Measurements from ENCODE around the gene GMPPA. TPM values are rescaled to one million over a fixed set of nuclear protein-coding genes. Genes with fewer than 3 reads are reported as not detected.

GMPPA gene
- total and polyA plus RNA-seq, 4 donors, result 20.2 to 59.4 (median 43.4) TPM

DNA sequence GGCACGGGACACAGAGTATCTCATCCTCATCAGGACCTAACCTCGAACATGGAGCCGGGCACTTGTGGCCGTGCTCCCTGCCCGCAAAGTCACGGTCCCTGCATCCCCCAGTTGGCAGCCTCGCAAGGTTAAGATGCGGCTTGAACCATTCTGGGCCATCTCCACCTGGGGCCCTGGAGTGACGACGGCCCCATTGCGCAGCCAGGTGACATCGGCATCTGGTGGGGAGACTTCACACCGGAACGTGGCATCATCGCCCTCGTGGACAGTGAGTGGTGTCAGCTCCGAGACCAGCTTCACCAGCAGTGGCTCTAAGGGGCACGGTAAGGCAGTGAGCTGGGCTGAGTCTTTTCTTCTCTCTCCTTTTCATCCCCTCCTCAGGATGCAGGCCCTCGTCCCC lies 57.7 kb downstream of the GMPPA start:
- no peak for DNase-seq (ENCODE audit: low spot score)
- peaks cover 5 to 15% (median 12%) of the 10 kb centered on the region in 4 donors for H3K4me1 ChIP-seq (ENCODE audit: control insufficient read depth in 4 of 4, insufficient read depth in 4 of 4, low read length in 3 of 4)
- peaks cover 0 to 7% (median 0%) of the 10 kb centered on the region in 4 donors for H3K27me3 ChIP-seq (ENCODE audit: control insufficient read depth in 4 of 4, insufficient read depth in 4 of 4, low read length in 3 of 4)

More for the DNA sequence above, 57.7 kb downstream of the GMPPA start:
- no peaks in the 10 kb centered on the region for H3K36me3 ChIP-seq (ENCODE audit: control insufficient read depth in 4 of 4, insufficient read depth in 3 of 4, low read depth in 1 of 4, low read length in 3 of 4)
- H3K27ac ChIP-seq (ENCODE audit: low read depth in 1 of 2, low read length in 2 of 2), result no peak overlapping the region
- no peak for TF ChIP-seq FOXA2 (IDR thresholded peaks at IDR 0.05)
- TF ChIP-seq GABPA (IDR thresholded peaks at IDR 0.05 in 1 of 2, conservative IDR thresholded peaks at IDR 0.05 in 1 of 2), result no peak
- TF ChIP-seq MAX (IDR thresholded peaks at IDR 0.05), result no peak
- no peak for TF ChIP-seq HNF4G (IDR thresholded peaks at IDR 0.05)
- no peak for TF ChIP-seq RAD21 (IDR thresholded peaks at IDR 0.05)
- TF ChIP-seq, protein P1, sequence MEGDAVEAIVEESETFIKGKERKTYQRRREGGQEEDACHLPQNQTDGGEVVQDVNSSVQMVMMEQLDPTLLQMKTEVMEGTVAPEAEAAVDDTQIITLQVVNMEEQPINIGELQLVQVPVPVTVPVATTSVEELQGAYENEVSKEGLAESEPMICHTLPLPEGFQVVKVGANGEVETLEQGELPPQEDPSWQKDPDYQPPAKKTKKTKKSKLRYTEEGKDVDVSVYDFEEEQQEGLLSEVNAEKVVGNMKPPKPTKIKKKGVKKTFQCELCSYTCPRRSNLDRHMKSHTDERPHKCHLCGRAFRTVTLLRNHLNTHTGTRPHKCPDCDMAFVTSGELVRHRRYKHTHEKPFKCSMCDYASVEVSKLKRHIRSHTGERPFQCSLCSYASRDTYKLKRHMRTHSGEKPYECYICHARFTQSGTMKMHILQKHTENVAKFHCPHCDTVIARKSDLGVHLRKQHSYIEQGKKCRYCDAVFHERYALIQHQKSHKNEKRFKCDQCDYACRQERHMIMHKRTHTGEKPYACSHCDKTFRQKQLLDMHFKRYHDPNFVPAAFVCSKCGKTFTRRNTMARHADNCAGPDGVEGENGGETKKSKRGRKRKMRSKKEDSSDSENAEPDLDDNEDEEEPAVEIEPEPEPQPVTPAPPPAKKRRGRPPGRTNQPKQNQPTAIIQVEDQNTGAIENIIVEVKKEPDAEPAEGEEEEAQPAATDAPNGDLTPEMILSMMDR (IDR thresholded peaks at IDR 0.05; ENCODE audit: low read depth, low read length, missing input control), result no peak
- TF ChIP-seq RXRA (IDR thresholded peaks at IDR 0.05), result no peak
- no peaks in the 10 kb centered on the region for H3K9me3 ChIP-seq (ENCODE audit: control insufficient read depth in 4 of 4, low read length in 3 of 4)
- no peak overlapping the region for H3K9ac ChIP-seq (ENCODE audit: low read depth in 1 of 2, low read length in 2 of 2)
- 95% methylated on average over 19 of the region's 19 CpGs for WGBS
- no peak overlapping the region for H3K4me3 ChIP-seq (ENCODE audit: low read depth in 1 of 3, low read length in 3 of 3)

Small RNA genes lying within 50 kb of the gene (small RNA-seq; reads per million reads assigned to genes)
- gene MIR3132, result not detected

Other genes starting within 250 kb of the GMPPA start
- under 1 TPM in 1 of 2 donors, not detected in 1; 0.08 TPM for gene TUBA4B, start 245.6 kb upstream of the GMPPA start, total RNA-seq
- gene TUBA4B, start 245.6 kb upstream of the GMPPA start, polyA plus RNA-seq, result under 1 TPM; 0.19 to 0.20 TPM
- gene TUBA4A, start 245.0 kb upstream of the GMPPA start, total RNA-seq, result 10 to 100 TPM; 16.2 to 25.5 TPM
- 10 to 100 TPM; 37.6 to 63.1 TPM for gene TUBA4A, start 245.0 kb upstream of the GMPPA start, polyA plus RNA-seq
- gene DNAJB2, start 219.5 kb upstream of the GMPPA start, total RNA-seq, result 10 to 100 TPM; 22.0 to 71.8 TPM
- 10 to 100 TPM in 1 of 2 donors, 1 to 10 TPM in 1; 7.4 to 32.0 TPM for gene DNAJB2, start 219.5 kb upstream of the GMPPA start, polyA plus RNA-seq
- 1 to 10 TPM in 1 of 2 donors, not detected in 1; 2.2 TPM for gene PTPRN, start 189.5 kb upstream of the GMPPA start, total RNA-seq
- not detected for gene PTPRN, start 189.5 kb upstream of the GMPPA start, polyA plus RNA-seq
- not detected for gene RESP18, start 166.1 kb upstream of the GMPPA start, total RNA-seq
- gene RESP18, start 166.1 kb upstream of the GMPPA start, polyA plus RNA-seq, result not detected
- 10 to 100 TPM; 25.8 to 58.4 TPM for gene DNPEP, start 111.0 kb upstream of the GMPPA start, total RNA-seq
- gene DNPEP, start 111.0 kb upstream of the GMPPA start, polyA plus RNA-seq, result 10 to 100 TPM; 41.0 to 50.5 TPM
- gene DES, start 80.5 kb upstream of the GMPPA start, total RNA-seq, result 10 to 100 TPM in 1 of 2 donors, under 1 TPM in 1; 0.23 to 50.0 TPM
- 1 to 10 TPM in 1 of 2 donors, under 1 TPM in 1; 0.15 to 6.2 TPM for gene DES, start 80.5 kb upstream of the GMPPA start, polyA plus RNA-seq
- gene SPEG, start 64.0 kb upstream of the GMPPA start, total RNA-seq, result under 1 TPM; 0.51 to 0.75 TPM
- under 1 TPM; 0.57 to 0.96 TPM for gene SPEG, start 64.0 kb upstream of the GMPPA start, polyA plus RNA-seq
- gene ASIC4, start 15.6 kb downstream of the GMPPA start, total RNA-seq, result 1 to 10 TPM in 1 of 2 donors, under 1 TPM in 1; 0.08 to 1.5 TPM
- gene ASIC4, start 15.6 kb downstream of the GMPPA start, polyA plus RNA-seq, result not detected
- 10 to 100 TPM; 26.5 to 85.2 TPM for gene CHPF, start 44.9 kb downstream of the GMPPA start, total RNA-seq
- gene CHPF, start 44.9 kb downstream of the GMPPA start, polyA plus RNA-seq, result 100 to 1,000 TPM in 1 of 2 donors, 10 to 100 TPM in 1; 31.1 to 135 TPM
- gene TMEM198, start 45.1 kb downstream of the GMPPA start, total RNA-seq, result 1 to 10 TPM; 1.1 to 1.8 TPM
- 1 to 10 TPM in 1 of 2 donors, under 1 TPM in 1; 0.74 to 1.9 TPM for gene TMEM198, start 45.1 kb downstream of the GMPPA start, polyA plus RNA-seq
- 10 to 100 TPM; 23.6 to 35.3 TPM for gene OBSL1, start 72.6 kb downstream of the GMPPA start, total RNA-seq
- 10 to 100 TPM; 14.2 to 30.9 TPM for gene OBSL1, start 72.6 kb downstream of the GMPPA start, polyA plus RNA-seq
- under 1 TPM; 0.08 to 0.14 TPM for gene INHA, start 73.4 kb downstream of the GMPPA start, total RNA-seq
- gene INHA, start 73.4 kb downstream of the GMPPA start, polyA plus RNA-seq, result under 1 TPM; 0.03 to 0.15 TPM
- gene STK11IP, start 99.0 kb downstream of the GMPPA start, total RNA-seq, result 1 to 10 TPM; 7.1 to 8.4 TPM
- gene STK11IP, start 99.0 kb downstream of the GMPPA start, polyA plus RNA-seq, result 1 to 10 TPM; 2.9 to 5.7 TPM
- under 1 TPM; 0.08 to 0.19 TPM for gene SLC4A3, start 128.7 kb downstream of the GMPPA start, total RNA-seq
- under 1 TPM; 0.08 TPM for gene SLC4A3, start 128.7 kb downstream of the GMPPA start, polyA plus RNA-seq

All from liver (tissue), 10 donors.